ENCODE measurements around the gene SAP25. TPM values are rescaled to one million over a fixed set of nuclear protein-coding genes. Genes with fewer than 3 reads are reported as not detected.

Gene SAP25
- total and polyA plus RNA-seq, 2 experiments from 2014 or later, result 1.8 TPM; not detected in 1

- Histone ChIP-seq H3K27ac (peak overlapping the region; percentile 93), H3K9me2 (replicated peaks; ENCODE audit: insufficient read depth) (no peaks in the 10 kb centered on the region), H4K20me1 (ENCODE audit: insufficient read depth, poor library complexity, severe bottlenecking) (no peaks in the 10 kb centered on the region), H2AFZ (no peak overlapping the region), H3K4me3 (no peak overlapping the region), H3K27me3 (no peaks in the 10 kb centered on the region), H3K36me3 (replicated peaks; ENCODE audit: insufficient read depth, low read depth) (no peaks in the 10 kb centered on the region), H3K79me2 (peaks cover 41% of the 10 kb centered on the region), H3K4me1 (ENCODE audit: insufficient read depth) (peaks cover 47% of the 10 kb centered on the region), H3K4me2 (peak overlapping the region; percentile 57), H3K9me3 (ENCODE audit: low read depth) (no peaks in the 10 kb centered on the region)
- no peak for DNase-seq (ENCODE audit: low spot score)
- no peak for TF ChIP-seq EZH2phosphoT487 (IDR thresholded peaks at IDR 0.05; ENCODE audit: low read depth, severe bottlenecking, unreplicated experiment)
- TF ChIP-seq, protein P1, sequence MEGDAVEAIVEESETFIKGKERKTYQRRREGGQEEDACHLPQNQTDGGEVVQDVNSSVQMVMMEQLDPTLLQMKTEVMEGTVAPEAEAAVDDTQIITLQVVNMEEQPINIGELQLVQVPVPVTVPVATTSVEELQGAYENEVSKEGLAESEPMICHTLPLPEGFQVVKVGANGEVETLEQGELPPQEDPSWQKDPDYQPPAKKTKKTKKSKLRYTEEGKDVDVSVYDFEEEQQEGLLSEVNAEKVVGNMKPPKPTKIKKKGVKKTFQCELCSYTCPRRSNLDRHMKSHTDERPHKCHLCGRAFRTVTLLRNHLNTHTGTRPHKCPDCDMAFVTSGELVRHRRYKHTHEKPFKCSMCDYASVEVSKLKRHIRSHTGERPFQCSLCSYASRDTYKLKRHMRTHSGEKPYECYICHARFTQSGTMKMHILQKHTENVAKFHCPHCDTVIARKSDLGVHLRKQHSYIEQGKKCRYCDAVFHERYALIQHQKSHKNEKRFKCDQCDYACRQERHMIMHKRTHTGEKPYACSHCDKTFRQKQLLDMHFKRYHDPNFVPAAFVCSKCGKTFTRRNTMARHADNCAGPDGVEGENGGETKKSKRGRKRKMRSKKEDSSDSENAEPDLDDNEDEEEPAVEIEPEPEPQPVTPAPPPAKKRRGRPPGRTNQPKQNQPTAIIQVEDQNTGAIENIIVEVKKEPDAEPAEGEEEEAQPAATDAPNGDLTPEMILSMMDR (IDR thresholded peaks at IDR 0.05; ENCODE audit: poor library complexity), result no peak
- no peak for TF ChIP-seq EZH2 (IDR thresholded peaks at IDR 0.05; ENCODE audit: borderline replicate concordance)
- 74% methylated on average over 2 of the region's 2 CpGs for WGBS (ENCODE audit: low lambda C conversion rate, missing lambda C conversion rate)
Measured at GRCh38 chr7:100547872-100548271, 25.8 kb downstream of the SAP25 start.

DNA sequence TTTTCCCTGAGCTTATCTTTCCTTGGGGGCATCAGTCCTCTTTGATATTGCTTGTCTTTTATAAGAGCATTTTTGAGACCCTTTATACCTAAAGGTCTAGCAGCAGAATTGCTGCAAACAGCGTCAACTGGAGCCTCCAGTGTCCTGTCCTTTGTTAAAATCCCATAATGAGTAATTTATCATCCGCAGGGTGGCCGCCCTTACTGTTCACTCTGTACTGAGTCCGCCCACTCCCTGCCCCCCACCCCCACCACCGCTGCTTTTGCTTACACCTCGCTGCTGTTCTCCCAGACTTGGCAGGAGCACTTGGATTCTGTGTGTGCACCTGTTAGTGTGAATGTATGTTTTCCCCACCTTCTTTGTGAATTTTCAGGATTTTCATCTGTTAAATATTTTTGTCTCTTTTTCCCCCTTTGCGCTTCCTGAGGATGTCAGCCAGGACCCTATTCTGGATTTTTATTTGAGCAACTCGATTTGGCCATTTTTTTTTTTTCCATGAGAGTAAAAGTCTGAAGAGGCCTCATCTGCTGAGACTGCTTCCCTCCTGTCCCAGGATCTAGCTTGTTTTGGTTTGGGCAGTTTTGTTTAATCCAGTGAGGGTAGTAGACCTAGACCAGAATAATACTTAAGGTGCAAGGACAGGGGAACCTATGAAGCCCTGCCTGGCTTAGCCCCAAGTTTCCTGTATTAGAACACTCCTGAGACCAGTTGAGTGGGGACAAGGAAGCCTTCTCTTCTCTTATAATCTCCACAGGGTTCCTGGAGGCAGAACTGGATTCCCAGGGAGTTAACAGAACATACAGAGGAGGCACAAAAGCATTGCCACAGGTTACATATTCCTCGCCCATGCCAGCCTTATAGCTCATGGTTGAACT lies 26.5 kb downstream of the SAP25 start:
- peaks cover 47% of the 10 kb centered on the region for H3K4me1 ChIP-seq (ENCODE audit: insufficient read depth)
- 53% methylated on average over 9 of the region's 9 CpGs for WGBS (ENCODE audit: low lambda C conversion rate, missing lambda C conversion rate)
- H3K4me3 ChIP-seq, result no peak overlapping the region
- H3K36me3 ChIP-seq (replicated peaks; ENCODE audit: insufficient read depth, low read depth), result no peaks in the 10 kb centered on the region
- peaks cover 48% of the 10 kb centered on the region for H3K79me2 ChIP-seq
- H3K9me2 ChIP-seq (replicated peaks; ENCODE audit: insufficient read depth), result no peaks in the 10 kb centered on the region
- H4K20me1 ChIP-seq (ENCODE audit: insufficient read depth, poor library complexity, severe bottlenecking), result no peaks in the 10 kb centered on the region
- no peaks in the 10 kb centered on the region for H3K27me3 ChIP-seq
- no peak for TF ChIP-seq EZH2 (IDR thresholded peaks at IDR 0.05; ENCODE audit: borderline replicate concordance)
- TF ChIP-seq EZH2phosphoT487 (IDR thresholded peaks at IDR 0.05; ENCODE audit: low read depth, severe bottlenecking, unreplicated experiment), result no peak
- TF ChIP-seq, protein P1 (IDR thresholded peaks at IDR 0.05; ENCODE audit: poor library complexity), result no peak
- DNase-seq (ENCODE audit: low spot score), result no peak
- peak overlapping the region; percentile 93 for H3K27ac ChIP-seq
- no peak overlapping the region for H2AFZ ChIP-seq
- H3K9me3 ChIP-seq (ENCODE audit: low read depth), result no peaks in the 10 kb centered on the region
- peak overlapping the region; percentile 57 for H3K4me2 ChIP-seq

- Histone ChIP-seq H2AFZ (no peak overlapping the region), H3K4me2 (peak overlapping the region; percentile 57), H3K9me2 (replicated peaks; ENCODE audit: insufficient read depth) (no peaks in the 10 kb centered on the region), H3K4me3 (no peak overlapping the region), H3K27me3 (no peaks in the 10 kb centered on the region), H3K79me2 (peaks cover 57% of the 10 kb centered on the region), H3K27ac (peak overlapping the region; percentile 93), H4K20me1 (ENCODE audit: insufficient read depth, poor library complexity, severe bottlenecking) (no peaks in the 10 kb centered on the region), H3K36me3 (replicated peaks; ENCODE audit: insufficient read depth, low read depth) (no peaks in the 10 kb centered on the region), H3K9me3 (ENCODE audit: low read depth) (no peaks in the 10 kb centered on the region), H3K4me1 (ENCODE audit: insufficient read depth) (peaks cover 47% of the 10 kb centered on the region)
- WGBS (ENCODE audit: low lambda C conversion rate, missing lambda C conversion rate), result 35% methylated on average over 10 of the region's 10 CpGs
- TF ChIP-seq, protein P1 (IDR thresholded peaks at IDR 0.05; ENCODE audit: poor library complexity), result no peak
- TF ChIP-seq EZH2phosphoT487 (IDR thresholded peaks at IDR 0.05; ENCODE audit: low read depth, severe bottlenecking, unreplicated experiment), result no peak
- TF ChIP-seq EZH2 (IDR thresholded peaks at IDR 0.05; ENCODE audit: borderline replicate concordance), result no peak
- DNase-seq (ENCODE audit: low spot score), result peak; percentile 49
Measured at GRCh38 chr7:100546129-100546925, 27.4 kb downstream of the SAP25 start.
